CD14-positive monocyte (primary cell): ENCODE measurements around the gene PTPRD. TPM values are rescaled to one million over a fixed set of nuclear protein-coding genes. Genes with fewer than 3 reads are reported as not detected.

Source experiments
- DNase-seq, 3 donors: peaks; one replicate each; pipeline ENCODE4 v3.0.0-alpha.2; 2011 to 2022
- H2AFZ ChIP-seq: 2 replicates; pipeline ENCODE4 v1.6.0; 2012; ENCODE audit warnings: mild to moderate bottlenecking, low read depth, low read length, inconsistent platforms; ENCODE audit not compliant: insufficient read depth, poor library complexity, severe bottlenecking
- H3K27ac ChIP-seq, 2 donors: 1 replicate in 1 of 2; 2 replicates in 1 of 2; pipeline ENCODE4 v1.5.1; 2012 to 2013; ENCODE audit warnings: low read length in 2 of 2, control low read depth in 1 of 2, inconsistent platforms in 1 of 2, low read depth in 1 of 2, mild to moderate bottlenecking in 1 of 2
- H3K27me3 ChIP-seq, 2 donors: one replicate each; pipeline versions ENCODE4 v1.6.0 to v1.6.1; 2011 to 2013; ENCODE audit warnings: low read length in 2 of 2; ENCODE audit not compliant: control insufficient read depth in 2 of 2, insufficient read depth in 2 of 2
- H3K36me3 ChIP-seq, 2 donors: replicated peaks in 1 of 2; 1 replicate in 1 of 2; 2 replicates in 1 of 2; pipeline versions ENCODE4 v1.5.1 to v1.6.1; 2012 to 2013; ENCODE audit warnings: low read length in 2 of 2, control low read depth in 1 of 2, inconsistent platforms in 1 of 2, mild to moderate bottlenecking in 1 of 2; ENCODE audit not compliant: insufficient read depth in 2 of 2, control insufficient read depth in 1 of 2
- H3K4me1 ChIP-seq, 2 donors: 1 replicate in 1 of 2; 2 replicates in 1 of 2; pipeline versions ENCODE4 v1.5.1 to v1.6.1; 2012 to 2013; ENCODE audit warnings: low read length in 2 of 2, control low read depth in 1 of 2, inconsistent platforms in 1 of 2, mild to moderate bottlenecking in 1 of 2, moderate library complexity in 1 of 2; ENCODE audit not compliant: insufficient read depth in 2 of 2, control insufficient read depth in 1 of 2
- H3K4me2 ChIP-seq: replicated peaks from 2 replicates; pipeline ENCODE3; 2012; ENCODE audit warnings: low read length, moderate library complexity, mild to moderate bottlenecking; ENCODE audit not compliant: poor library complexity, severe bottlenecking; ENCODE audit errors: extremely low read depth
- H3K4me3 ChIP-seq, 3 experiments: fragments of 200-600 bp in 1 of 3; sonication (generic) in 1 of 3; replicated peaks in 1 of 3; 1 replicate in 2 of 3; 2 replicates in 1 of 3; pipeline ENCODE4 v1.5.1; 2011 to 2013; ENCODE audit warnings: low read length in 3 of 3, mild to moderate bottlenecking in 3 of 3, control low read depth in 2 of 3, low read depth in 2 of 3, inconsistent platforms in 1 of 3, moderate library complexity in 1 of 3
- H3K79me2 ChIP-seq: 2 replicates; pipeline ENCODE4 v1.6.0; 2012; ENCODE audit warnings: mild to moderate bottlenecking, control low read depth, inconsistent platforms, low read length, moderate library complexity; ENCODE audit not compliant: insufficient read depth
- H3K9ac ChIP-seq: 2 replicates; pipeline ENCODE4 v1.6.0; 2017; ENCODE audit warnings: low read length, mild to moderate bottlenecking; ENCODE audit not compliant: insufficient read depth, poor library complexity, severe bottlenecking
- H3K9me3 ChIP-seq, 2 donors: replicated peaks in 1 of 2; 1 replicate in 1 of 2; 2 replicates in 1 of 2; pipeline versions ENCODE4 v1.5.1 to v1.6.1; 2012 to 2013; ENCODE audit warnings: low read length in 2 of 2, control low read depth in 1 of 2; ENCODE audit not compliant: control insufficient read depth in 1 of 2, insufficient read depth in 1 of 2
- H4K20me1 ChIP-seq: 2 replicates; pipeline ENCODE4 v1.6.0; 2012; ENCODE audit warnings: mild to moderate bottlenecking, low read length, control low read depth, moderate library complexity; ENCODE audit not compliant: insufficient read depth
- H3K27ac Mint-ChIP-seq, 7 donors: one replicate each; pipeline ENCODE4 v1.8.0; 2020; ENCODE audit warnings: mild to moderate bottlenecking in 7 of 7, mixed read lengths in 7 of 7, moderate library complexity in 6 of 7, inconsistent platforms in 2 of 7
- H3K27me3 Mint-ChIP-seq, 3 donors: one replicate each; pipeline ENCODE4 v1.8.0; 2021 to 2022; ENCODE audit warnings: low read depth in 3 of 3, mild to moderate bottlenecking in 3 of 3, mixed read lengths in 3 of 3, moderate library complexity in 3 of 3, inconsistent platforms in 1 of 3
- H3K36me3 Mint-ChIP-seq, 2 donors: one replicate each; pipeline ENCODE4 v1.8.0; 2020; ENCODE audit warnings: mixed read lengths in 2 of 2, inconsistent platforms in 1 of 2, mild to moderate bottlenecking in 1 of 2
- H3K4me1 Mint-ChIP-seq: one replicate; pipeline ENCODE4 v1.8.0; 2020; ENCODE audit warnings: mild to moderate bottlenecking, mixed read lengths
- H3K4me3 Mint-ChIP-seq, 2 donors: one replicate each; pipeline ENCODE4 v1.8.0; 2020; ENCODE audit warnings: mild to moderate bottlenecking in 2 of 2, mixed read lengths in 2 of 2, moderate library complexity in 1 of 2
- H3K9me3 Mint-ChIP-seq, 7 donors: one replicate each; pipeline ENCODE4 v1.8.0; 2020 to 2022; ENCODE audit warnings: mixed read lengths in 7 of 7, mild to moderate bottlenecking in 6 of 7, moderate library complexity in 6 of 7, inconsistent platforms in 2 of 7
- WGBS: methylation state at CpG from one replicate; pipeline ENCODE4 v1.1.5; 2013; ENCODE audit warnings: missing lambda C conversion rate; ENCODE audit not compliant: insufficient coverage; 5-methylcytosine and 5-hydroxymethylcytosine counted together
- intact Hi-C, 2 donors: fragments of 100-400 bp; cut with micrococcal nuclease; formaldehyde crosslinking; loops; one replicate each; pipeline versions ENCODE4 v1.15.0 to v1.15.1; 2023
- polyA plus RNA-seq, 3 donors: library from polyadenylated mRNA; depleted of rRNA in 1 of 3; unstranded in 2 of 3; stranded (reverse) in 1 of 3; fragments of 300-500 nt in 2 of 3; fragments of >200 nt in 1 of 3; fragmentation: Illumina TruSeq in 2 of 3; gene quantifications; 1 replicate in 2 of 3; 2 replicates in 1 of 3; pipeline ENCODE4 v1.2.3, GENCODE V29; 2012 to 2021
- TF ChIP-seq, protein P1 (sequence below): fragments of 200-600 bp; IDR thresholded peaks from one replicate; pipeline ENCODE4 v1.8.0; 2022; ENCODE audit warnings: antibody characterized with exemption, mild to moderate bottlenecking

The PTPRD gene
- polyA plus RNA-seq, 3 donors = not detected

- Mint-ChIP-seq H3K4me3 (no peak overlapping the region), H3K4me1 (no peaks in the 10 kb centered on the region), H3K9me3 (peaks cover 0 to 6% (median 0%) of the 10 kb centered on the region in 7 donors), H3K27ac (no peak overlapping the region), H3K36me3 (no peaks in the 10 kb centered on the region), H3K27me3 (no peaks in the 10 kb centered on the region)
- no peak for DNase-seq
- H3K9ac ChIP-seq = no peak overlapping the region
- H3K79me2 ChIP-seq = no peaks in the 10 kb centered on the region
- no peak overlapping the region for H3K27ac ChIP-seq
- H4K20me1 ChIP-seq = no peaks in the 10 kb centered on the region
- WGBS = no CpG with 5 or more reads among the region's 2 CpGs
- no peaks in the 10 kb centered on the region for H3K36me3 ChIP-seq
- TF ChIP-seq, protein P1, sequence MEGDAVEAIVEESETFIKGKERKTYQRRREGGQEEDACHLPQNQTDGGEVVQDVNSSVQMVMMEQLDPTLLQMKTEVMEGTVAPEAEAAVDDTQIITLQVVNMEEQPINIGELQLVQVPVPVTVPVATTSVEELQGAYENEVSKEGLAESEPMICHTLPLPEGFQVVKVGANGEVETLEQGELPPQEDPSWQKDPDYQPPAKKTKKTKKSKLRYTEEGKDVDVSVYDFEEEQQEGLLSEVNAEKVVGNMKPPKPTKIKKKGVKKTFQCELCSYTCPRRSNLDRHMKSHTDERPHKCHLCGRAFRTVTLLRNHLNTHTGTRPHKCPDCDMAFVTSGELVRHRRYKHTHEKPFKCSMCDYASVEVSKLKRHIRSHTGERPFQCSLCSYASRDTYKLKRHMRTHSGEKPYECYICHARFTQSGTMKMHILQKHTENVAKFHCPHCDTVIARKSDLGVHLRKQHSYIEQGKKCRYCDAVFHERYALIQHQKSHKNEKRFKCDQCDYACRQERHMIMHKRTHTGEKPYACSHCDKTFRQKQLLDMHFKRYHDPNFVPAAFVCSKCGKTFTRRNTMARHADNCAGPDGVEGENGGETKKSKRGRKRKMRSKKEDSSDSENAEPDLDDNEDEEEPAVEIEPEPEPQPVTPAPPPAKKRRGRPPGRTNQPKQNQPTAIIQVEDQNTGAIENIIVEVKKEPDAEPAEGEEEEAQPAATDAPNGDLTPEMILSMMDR = no peak
- no peak overlapping the region for H3K4me3 ChIP-seq
- no peaks in the 10 kb centered on the region for H3K9me3 ChIP-seq
- intact Hi-C loops = no loop called here
- H2AFZ ChIP-seq = no peak overlapping the region
- H3K4me1 ChIP-seq = no peaks in the 10 kb centered on the region
- H3K27me3 ChIP-seq = no peaks in the 10 kb centered on the region
- no peak overlapping the region for H3K4me2 ChIP-seq
Observed at GRCh38 chr9:9182431-9182830, 1430.4 kb downstream of the PTPRD start.

DNA sequence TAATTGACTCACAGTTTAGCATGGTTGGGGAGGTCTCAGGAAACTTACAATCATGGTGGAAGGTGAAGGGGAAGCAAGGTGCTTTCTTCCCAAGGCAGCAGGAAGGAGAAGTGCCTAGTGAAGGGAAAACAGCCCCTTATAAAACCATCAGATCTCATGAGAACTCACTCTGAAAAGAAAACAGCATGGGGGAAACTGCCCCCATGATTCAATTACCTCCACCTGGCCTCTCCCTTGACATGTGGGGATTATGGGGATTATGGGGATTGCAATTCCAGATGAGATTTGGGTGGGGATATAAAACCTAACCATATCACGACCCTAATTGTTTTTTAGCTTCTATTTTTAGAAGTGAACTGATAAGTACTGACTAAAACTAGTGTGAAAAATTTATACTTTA is 1435.7 kb downstream of the PTPRD start:
- Histone ChIP-seq H3K9ac (no peak overlapping the region), H3K27ac (no peak overlapping the region), H3K36me3 (no peaks in the 10 kb centered on the region), H3K4me2 (no peak overlapping the region), H3K79me2 (no peaks in the 10 kb centered on the region), H3K27me3 (no peaks in the 10 kb centered on the region), H2AFZ (no peak overlapping the region), H3K9me3 (no peaks in the 10 kb centered on the region), H4K20me1 (no peaks in the 10 kb centered on the region), H3K4me3 (no peak overlapping the region), H3K4me1 (no peaks in the 10 kb centered on the region)
- Mint-ChIP-seq H3K27ac (no peak overlapping the region), H3K27me3 (no peaks in the 10 kb centered on the region), H3K4me1 (no peaks in the 10 kb centered on the region), H3K4me3 (no peak overlapping the region), H3K9me3 (peaks cover 0 to 7% (median 3%) of the 10 kb centered on the region in 7 donors), H3K36me3 (no peaks in the 10 kb centered on the region)
- WGBS = no CpG with 5 or more reads among the region's 1 CpG
- no peak for DNase-seq
- TF ChIP-seq, protein P1 = no peak
- intact Hi-C loops = no loop called here
